Adipocyte (in vitro differentiated cells): ENCODE data around the gene AR.
"Not testable (repeated sequence)": the region's sequence is repeated elsewhere in the genome, so short reads cannot be mapped to it uniquely, and the experiment has no call there.

ENCODE experiments used
- DNase-seq: peaks from one replicate; pipeline ENCODE4 v3.0.0-alpha.2; 2015; ENCODE audit warnings: low read depth
- H3K27me3 ChIP-seq: replicated peaks from 2 replicates; pipeline ENCODE4 v1.7.0; 2013; ENCODE audit warnings: mild to moderate bottlenecking, low read length, moderate library complexity; ENCODE audit not compliant: control insufficient read depth, insufficient read depth
- H3K36me3 ChIP-seq: 2 replicates; pipeline ENCODE4 v1.7.0; 2013; ENCODE audit warnings: low read length, mild to moderate bottlenecking, moderate library complexity; ENCODE audit not compliant: control insufficient read depth, insufficient read depth, severe bottlenecking
- H3K4me1 ChIP-seq: 2 replicates; pipeline ENCODE4 v1.7.0; 2013; ENCODE audit warnings: mild to moderate bottlenecking, low read length, moderate library complexity; ENCODE audit not compliant: control insufficient read depth, insufficient read depth
- H3K4me3 ChIP-seq: 2 replicates; pipeline ENCODE4 v1.7.0; 2013; ENCODE audit warnings: mild to moderate bottlenecking, low read length, moderate library complexity
- H3K9ac ChIP-seq: 2 replicates; pipeline ENCODE4 v1.7.0; 2013; ENCODE audit warnings: mild to moderate bottlenecking, low read length, moderate library complexity
- H3K9me3 ChIP-seq: 2 replicates; pipeline ENCODE4 v1.7.0; 2013; ENCODE audit warnings: mild to moderate bottlenecking, low read length, moderate library complexity; ENCODE audit not compliant: control insufficient read depth

AR gene

DNA sequence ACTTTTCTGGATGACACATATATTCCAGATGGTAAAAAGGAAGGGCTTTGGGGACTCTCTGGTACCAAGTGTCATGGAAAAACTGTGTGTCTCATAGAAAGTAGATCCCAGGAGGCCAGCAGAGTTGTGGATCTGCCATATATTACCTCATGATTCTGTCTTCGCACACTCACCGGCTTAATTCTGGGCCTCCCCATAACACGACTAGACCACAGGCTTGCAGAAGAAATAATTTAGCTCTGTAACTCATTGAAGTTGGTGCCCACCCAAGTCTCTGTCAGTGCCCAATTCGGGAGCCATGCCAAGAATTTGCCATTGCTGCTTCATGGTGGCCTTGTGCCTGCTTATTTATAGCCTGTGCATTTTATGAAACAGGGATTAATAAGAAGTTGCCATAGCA is 104.5 kb downstream of the AR start:
- DNase-seq, result no peak
- Histone ChIP-seq H3K27me3 (peaks cover 7% of the 10 kb centered on the region), H3K4me1 (no peaks in the 10 kb centered on the region), H3K4me3 (no peak overlapping the region), H3K9me3 (no peaks in the 10 kb centered on the region), H3K9ac (no peak overlapping the region), H3K36me3 (peaks cover 11% of the 10 kb centered on the region)

DNA sequence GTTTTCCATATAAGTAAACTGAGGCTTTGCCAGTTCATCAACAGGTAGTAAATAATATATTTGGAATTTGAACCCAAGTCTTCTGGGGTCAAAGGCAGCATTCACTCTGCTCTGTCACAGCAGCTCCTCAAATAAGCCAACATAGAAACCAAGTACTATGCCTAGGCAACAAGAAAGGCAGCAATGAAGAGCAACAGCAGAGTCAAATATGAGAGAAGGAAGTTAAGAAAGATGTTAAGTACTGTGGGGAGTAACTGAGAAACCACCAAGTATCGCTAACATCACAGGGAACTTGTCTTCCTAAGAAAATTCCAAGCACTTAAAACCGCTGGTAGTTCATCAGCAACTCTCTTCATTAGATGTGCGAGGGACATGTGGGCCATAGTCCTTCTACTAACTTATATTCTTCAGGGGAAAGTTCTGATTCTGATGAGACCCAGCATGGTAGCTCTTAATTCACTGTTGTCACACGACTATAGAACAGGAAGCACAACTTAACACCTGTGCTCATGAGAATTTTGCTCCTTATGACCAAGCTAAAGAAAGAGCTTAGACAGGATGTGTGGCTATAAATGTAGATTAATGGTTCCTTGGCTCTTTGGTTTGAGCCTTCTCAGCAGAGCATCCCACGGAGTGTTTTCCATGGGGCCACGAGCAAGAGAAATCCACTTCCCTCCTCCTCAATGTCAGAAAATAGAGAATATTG is 107.8 kb downstream of the AR start:
- Histone ChIP-seq H3K36me3 (peaks cover 6% of the 10 kb centered on the region), H3K4me3 (no peak overlapping the region), H3K27me3 (no peaks in the 10 kb centered on the region), H3K9ac (no peak overlapping the region), H3K9me3 (no peaks in the 10 kb centered on the region), H3K4me1 (no peaks in the 10 kb centered on the region)
- no peak for DNase-seq

DNA sequence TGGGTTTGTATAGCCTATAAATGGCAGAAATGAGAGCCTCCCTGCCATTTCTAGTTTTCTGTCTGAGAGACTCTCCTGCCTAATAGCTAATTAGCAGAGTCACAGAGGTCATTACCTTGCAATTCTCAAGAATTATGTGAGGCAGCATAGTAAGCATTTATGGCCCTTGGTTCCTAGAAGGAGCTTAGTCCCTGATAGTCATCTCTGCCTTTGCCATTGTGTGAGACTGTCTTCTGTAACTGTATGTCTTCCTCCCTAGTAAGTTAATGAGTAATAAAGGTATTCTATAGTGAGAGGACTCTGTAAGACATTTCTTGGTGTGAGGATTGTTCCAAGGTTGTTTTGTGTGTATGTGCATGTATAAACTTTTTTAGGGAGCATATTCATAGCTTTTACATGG is 108.7 kb downstream of the AR start:
- Histone ChIP-seq H3K4me3 (no peak overlapping the region), H3K9ac (no peak overlapping the region), H3K27me3 (no peaks in the 10 kb centered on the region), H3K4me1 (no peaks in the 10 kb centered on the region), H3K36me3 (peaks cover 8% of the 10 kb centered on the region), H3K9me3 (no peaks in the 10 kb centered on the region)
- DNase-seq, result no peak

DNA sequence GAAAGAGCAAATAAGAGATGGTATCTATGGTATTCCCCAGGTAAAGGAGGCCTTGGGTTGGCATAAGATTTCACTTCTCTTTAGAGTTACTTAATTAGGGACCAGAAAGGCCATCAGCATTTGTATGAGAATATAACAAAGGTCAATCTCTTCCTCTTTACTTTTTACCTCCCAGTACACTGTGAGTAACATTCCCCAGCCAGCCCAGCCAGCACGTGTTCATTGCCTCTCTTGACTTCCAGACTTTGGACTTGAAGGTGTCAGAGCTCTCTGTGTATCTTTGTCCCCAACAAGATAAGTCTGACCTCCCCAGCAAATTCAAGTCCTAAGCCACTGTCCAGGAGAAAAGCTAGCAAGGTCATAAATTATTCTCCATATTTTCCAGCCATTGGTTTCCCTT is 110.5 kb downstream of the AR start:
- H3K27me3 ChIP-seq, result no peaks in the 10 kb centered on the region
- no peaks in the 10 kb centered on the region for H3K4me1 ChIP-seq
- H3K9me3 ChIP-seq, result no peaks in the 10 kb centered on the region
- H3K36me3 ChIP-seq, result peaks cover 11% of the 10 kb centered on the region
- no peak overlapping the region for H3K4me3 ChIP-seq
- H3K9ac ChIP-seq, result no peak overlapping the region
- DNase-seq, result no peak

DNA sequence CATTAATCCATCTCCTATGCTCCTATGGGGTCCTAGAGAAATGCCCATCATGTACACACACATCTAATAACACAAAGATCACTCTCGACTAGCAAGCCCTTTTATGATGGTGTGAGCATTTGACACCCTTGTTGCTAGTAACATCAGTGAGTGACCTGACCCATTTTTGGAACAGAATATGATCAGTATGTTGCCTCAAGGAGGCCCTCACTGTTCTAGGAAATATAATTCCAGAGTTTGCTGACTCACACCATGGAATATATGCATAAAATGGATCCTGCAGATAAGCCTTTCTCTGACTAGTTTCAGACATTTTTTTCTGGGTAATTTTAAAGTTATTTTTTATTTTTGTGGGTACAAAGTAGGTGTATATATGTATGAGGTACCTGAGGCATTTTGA is 121.8 kb downstream of the AR start:
- H3K27me3 ChIP-seq, result no peaks in the 10 kb centered on the region
- H3K9me3 ChIP-seq, result peaks cover 3% of the 10 kb centered on the region
- no peak overlapping the region for H3K4me3 ChIP-seq
- no peak overlapping the region for H3K9ac ChIP-seq
- DNase-seq, result no peak
- H3K4me1 ChIP-seq, result no peaks in the 10 kb centered on the region
- H3K36me3 ChIP-seq, result no peaks in the 10 kb centered on the region

DNA sequence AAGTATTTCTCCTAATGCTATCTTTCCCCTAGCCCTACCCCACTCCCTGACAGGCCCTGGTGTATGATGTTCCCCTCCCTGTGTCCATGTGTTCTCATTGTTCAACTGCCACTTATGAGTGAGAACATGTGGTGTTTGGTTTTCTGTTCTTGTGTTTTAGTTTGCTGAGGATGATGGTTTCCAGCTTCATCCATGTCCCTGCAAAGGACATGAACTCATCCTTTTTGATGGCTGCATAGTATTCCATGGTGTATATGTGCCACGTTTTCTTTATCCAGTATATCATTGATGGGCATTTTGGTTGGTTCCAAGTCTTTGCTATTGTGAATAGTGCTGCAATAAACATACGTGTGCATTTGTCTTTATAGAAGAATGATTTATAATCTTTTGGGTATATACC is 126.9 kb downstream of the AR start:
- not testable (repeated sequence) for H3K36me3 ChIP-seq, H3K9me3 ChIP-seq, H3K27me3 ChIP-seq, H3K9ac ChIP-seq, DNase-seq, H3K4me3 ChIP-seq
- H3K4me1 ChIP-seq, result peaks cover 10% of the 10 kb centered on the region

DNA sequence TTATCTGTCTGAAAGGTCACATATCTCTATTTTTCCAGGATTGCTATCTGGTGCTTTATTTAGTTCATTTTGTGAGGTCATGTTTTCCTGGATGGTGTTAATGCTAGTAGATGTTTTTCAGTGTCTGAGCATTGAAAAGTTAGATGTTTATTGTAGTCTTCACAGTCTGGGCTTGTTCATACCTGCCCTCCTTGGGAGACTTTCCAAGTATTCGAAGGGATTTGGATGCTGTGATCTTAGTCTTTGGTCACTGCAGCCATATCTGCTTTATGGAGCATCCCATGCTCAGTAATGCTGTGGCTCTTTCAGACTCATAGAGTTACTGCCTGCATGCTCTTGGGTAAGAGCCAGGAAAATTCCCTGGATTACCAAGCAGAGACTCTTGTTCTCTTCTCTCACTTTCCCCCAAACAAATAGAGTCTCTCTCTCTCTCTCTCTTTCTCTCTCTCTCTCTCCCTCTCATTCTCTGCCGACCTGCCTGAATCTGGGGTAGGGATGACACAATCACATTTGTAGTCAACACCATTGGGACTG is 130.0 kb downstream of the AR start:
- no peak overlapping the region for H3K4me3 ChIP-seq
- H3K4me1 ChIP-seq, result peaks cover 10% of the 10 kb centered on the region
- H3K9ac ChIP-seq, result no peak overlapping the region
- H3K36me3 ChIP-seq, result no peaks in the 10 kb centered on the region
- H3K27me3 ChIP-seq, result peaks cover 9% of the 10 kb centered on the region
- no peak for DNase-seq
- peaks cover 3% of the 10 kb centered on the region for H3K9me3 ChIP-seq

DNA sequence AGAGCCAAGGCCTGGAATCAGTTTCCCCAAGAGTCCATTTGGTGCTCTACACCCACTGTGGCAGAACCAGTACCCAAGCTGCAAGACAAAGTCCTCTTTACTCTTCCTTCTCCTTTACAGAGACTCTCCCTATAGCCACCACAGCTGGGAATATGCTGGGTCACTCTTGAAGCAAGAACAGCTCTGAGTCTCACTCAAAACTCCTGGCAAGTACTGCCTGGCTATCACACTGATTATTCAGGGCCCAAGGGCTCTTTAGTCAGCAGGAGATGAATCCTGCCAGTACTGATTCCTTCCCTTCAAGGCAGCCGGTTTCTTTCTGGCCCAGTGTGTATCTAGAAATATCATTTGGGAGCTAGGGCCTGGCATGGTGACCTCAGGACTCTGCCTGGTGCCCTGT is 130.9 kb downstream of the AR start:
- Histone ChIP-seq H3K4me1 (peaks cover 10% of the 10 kb centered on the region), H3K36me3 (no peaks in the 10 kb centered on the region), H3K27me3 (peaks cover 9% of the 10 kb centered on the region), H3K4me3 (no peak overlapping the region), H3K9me3 (peaks cover 3% of the 10 kb centered on the region), H3K9ac (no peak overlapping the region)
- no peak for DNase-seq

DNA sequence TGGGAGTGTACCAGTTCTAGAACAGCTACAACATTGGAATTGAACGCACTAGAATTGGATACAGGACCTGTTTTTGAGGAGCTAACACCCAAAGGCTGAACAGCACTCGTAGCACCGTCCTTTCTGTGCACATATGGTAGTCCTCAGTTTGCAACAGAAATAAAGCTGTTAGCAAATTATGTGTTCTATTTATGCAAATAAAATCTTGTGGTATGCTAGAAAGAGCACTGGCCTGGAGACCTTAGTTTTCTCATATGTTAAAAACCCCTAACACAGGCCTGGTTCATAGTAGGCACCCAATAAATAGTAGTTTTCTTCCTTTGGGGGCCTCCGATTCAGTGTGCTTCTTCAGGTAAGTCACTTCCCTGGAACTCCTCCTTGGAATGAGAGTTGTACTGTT is 140.3 kb downstream of the AR start:
- no peak overlapping the region for H3K9ac ChIP-seq
- peaks cover 25% of the 10 kb centered on the region for H3K9me3 ChIP-seq
- peaks cover 5% of the 10 kb centered on the region for H3K27me3 ChIP-seq
- no peaks in the 10 kb centered on the region for H3K4me1 ChIP-seq
- H3K36me3 ChIP-seq, result peaks cover 43% of the 10 kb centered on the region
- H3K4me3 ChIP-seq, result no peak overlapping the region
- DNase-seq, result no peak

DNA sequence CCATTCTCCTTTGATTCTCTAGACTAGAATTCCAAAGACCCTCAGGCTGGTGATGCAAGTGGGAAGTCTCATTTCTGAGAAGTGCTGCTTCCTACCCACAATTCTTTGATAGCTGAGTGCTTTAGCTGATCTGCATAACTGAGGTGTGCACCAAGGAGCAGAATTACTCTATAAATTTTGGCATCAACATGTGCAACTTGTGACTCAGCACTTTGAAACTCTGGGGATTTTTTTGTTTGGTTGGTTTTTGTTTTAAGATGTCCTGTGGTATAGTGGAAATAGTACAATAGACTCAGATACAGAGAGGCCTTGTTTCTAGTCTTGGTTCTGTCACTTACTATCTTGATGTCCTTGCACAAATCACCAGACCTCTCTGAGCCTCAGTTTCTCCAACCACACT is 148.4 kb downstream of the AR start:
- peak; percentile 29 for DNase-seq
- Histone ChIP-seq H3K4me1 (peaks cover 10% of the 10 kb centered on the region), H3K9me3 (no peaks in the 10 kb centered on the region), H3K9ac (no peak overlapping the region), H3K36me3 (peaks cover 18% of the 10 kb centered on the region), H3K4me3 (no peak overlapping the region), H3K27me3 (peaks cover 3% of the 10 kb centered on the region)

DNA sequence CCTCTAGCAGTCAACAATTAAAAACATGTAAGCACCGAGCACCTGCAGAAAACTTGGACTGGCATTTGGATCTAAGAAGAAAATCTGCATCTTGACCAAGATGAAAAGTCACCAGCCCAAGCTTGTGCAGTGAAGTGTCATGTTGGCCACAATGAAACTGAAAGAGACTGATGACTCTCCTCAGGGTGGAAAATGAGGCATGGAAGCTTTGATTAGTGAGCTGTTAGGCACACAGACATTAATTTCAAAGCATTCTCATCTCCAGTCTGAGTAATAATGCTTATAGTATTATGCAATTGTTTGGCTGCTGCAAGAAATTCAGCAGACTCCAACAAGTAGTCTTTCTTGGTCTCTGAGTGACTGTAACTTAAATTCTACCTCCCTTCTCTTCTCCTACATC is 150.1 kb downstream of the AR start:
- Histone ChIP-seq H3K9ac (no peak overlapping the region), H3K4me1 (peaks cover 10% of the 10 kb centered on the region), H3K27me3 (peaks cover 3% of the 10 kb centered on the region), H3K4me3 (no peak overlapping the region), H3K36me3 (peaks cover 11% of the 10 kb centered on the region), H3K9me3 (peaks cover 2% of the 10 kb centered on the region)
- peak; percentile 24 for DNase-seq

DNA sequence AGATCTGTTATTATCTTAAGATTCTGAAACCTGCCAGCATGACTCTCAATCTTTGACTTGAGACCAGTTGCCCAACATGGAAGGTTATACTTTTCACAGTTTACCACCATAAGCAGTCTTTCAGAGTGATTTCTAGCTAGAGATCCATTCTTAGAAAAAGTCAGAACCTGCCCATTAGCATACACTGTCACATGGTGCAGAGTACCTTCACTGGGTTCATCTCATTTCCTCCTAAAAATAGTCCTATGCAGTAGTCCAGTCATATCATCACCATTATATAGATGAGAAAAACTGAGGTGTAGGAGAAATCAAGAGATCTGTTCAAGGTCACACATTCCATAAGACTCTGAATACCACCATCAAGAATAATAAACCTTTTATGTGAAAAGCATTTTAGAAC is 153.6 kb downstream of the AR start:
- H3K4me1 ChIP-seq, result peaks cover 8% of the 10 kb centered on the region
- H3K27me3 ChIP-seq, result peaks cover 7% of the 10 kb centered on the region
- no peak for DNase-seq
- no peaks in the 10 kb centered on the region for H3K36me3 ChIP-seq
- H3K4me3 ChIP-seq, result no peak overlapping the region
- no peak overlapping the region for H3K9ac ChIP-seq
- H3K9me3 ChIP-seq, result peaks cover 10% of the 10 kb centered on the region
